ENCODE data around the gene ST8SIA5.

Gene ST8SIA5

DNA sequence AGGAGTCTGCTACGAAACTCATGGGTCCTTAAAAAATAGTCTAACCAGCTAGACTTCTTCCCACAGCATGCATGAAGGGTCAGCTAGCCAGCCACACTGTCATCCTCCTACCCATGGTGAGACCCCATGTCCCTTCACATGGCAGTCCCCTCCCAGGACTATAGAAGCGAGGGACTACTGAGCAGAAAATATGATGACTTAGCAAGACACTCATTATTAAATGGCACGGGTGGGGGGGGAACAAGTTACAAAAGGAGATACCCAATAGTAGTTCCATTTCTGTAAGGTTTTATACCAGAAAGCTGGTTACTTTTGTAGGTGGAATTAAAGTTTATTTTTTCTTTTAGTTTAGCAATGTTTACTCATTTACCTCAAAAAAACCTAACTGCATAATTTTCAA is 31.5 kb downstream of the ST8SIA5 start:
- Histone ChIP-seq H3K79me2 (ENCODE audit: insufficient read depth, low read length) (no peaks in the 10 kb centered on the region), H3K9ac (ENCODE audit: low read depth, low read length) (no peak overlapping the region), H3K9me3 (ENCODE audit: insufficient read depth, low read length, severe bottlenecking) (peaks cover 14% of the 10 kb centered on the region)

DNA sequence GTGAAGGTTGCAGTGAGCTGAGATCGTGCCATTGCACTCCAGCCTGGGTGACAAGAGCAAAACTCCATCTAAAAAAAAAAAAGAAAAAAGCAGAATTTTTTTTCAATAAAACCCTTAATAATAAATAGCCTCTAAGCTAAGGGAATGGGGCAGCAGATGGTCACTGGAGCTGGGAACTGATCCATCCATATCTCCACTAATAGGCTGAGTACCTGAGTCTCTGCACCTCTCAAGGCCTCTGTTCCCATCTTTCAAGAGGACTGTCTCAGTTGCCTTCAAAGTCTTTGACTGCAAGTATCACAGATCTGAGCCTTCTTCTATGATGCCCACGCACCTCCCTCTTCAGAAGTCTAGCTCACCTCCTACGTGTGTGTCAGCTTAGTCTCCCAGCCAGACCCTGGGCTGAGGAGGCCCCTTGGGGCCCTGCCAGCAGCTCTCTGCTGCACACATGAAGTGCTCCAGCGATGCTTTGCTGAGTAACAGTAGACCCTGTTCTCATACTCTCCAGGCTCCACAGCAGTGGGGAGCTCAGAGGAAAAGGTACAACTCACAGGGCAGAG is 32.9 kb downstream of the ST8SIA5 start:
- Histone ChIP-seq H3K4me3 (ENCODE audit: low read depth in 1 of 2, low read length in 2 of 2) (no peak overlapping the region), H3K27ac (ENCODE audit: low read length) (no peak overlapping the region), H3K4me1 (ENCODE audit: insufficient read depth, low read length) (no peaks in the 10 kb centered on the region), H3K79me2 (ENCODE audit: insufficient read depth, low read length) (no peaks in the 10 kb centered on the region), H3K9me3 (ENCODE audit: insufficient read depth, low read length, severe bottlenecking) (peaks cover under 1% of the 10 kb centered on the region), H3K4me2 (ENCODE audit: insufficient read depth, low read length) (no peak overlapping the region), H2AFZ (ENCODE audit: low read depth, low read length) (no peak overlapping the region), H3K36me3 (ENCODE audit: insufficient read depth, low read length) (no peaks in the 10 kb centered on the region), H3K27me3 (ENCODE audit: insufficient read depth, low read length, poor library complexity) (peaks cover 9% of the 10 kb centered on the region), H4K20me1 (ENCODE audit: insufficient read depth, low read length) (no peaks in the 10 kb centered on the region), H3K9ac (ENCODE audit: low read depth, low read length) (no peak overlapping the region)
- ATAC-seq (ENCODE audit: insufficient read depth, low read depth) (no peak), DNase-seq (no peak)
- TF ChIP-seq CTCF (IDR thresholded peaks at IDR 0.05; ENCODE audit: borderline replicate concordance, extremely low read depth, low read length, poor library complexity, severe bottlenecking) (no peak), EZH2 (IDR thresholded peaks at IDR 0.05; ENCODE audit: borderline replicate concordance, low read depth, low read length, severe bottlenecking) (no peak)

More for the DNA sequence above, 31.5 kb downstream of the ST8SIA5 start:
- TF ChIP-seq CTCF (IDR thresholded peaks at IDR 0.05; ENCODE audit: borderline replicate concordance, extremely low read depth, low read length, poor library complexity, severe bottlenecking) (no peak), EZH2 (IDR thresholded peaks at IDR 0.05; ENCODE audit: borderline replicate concordance, low read depth, low read length, severe bottlenecking) (no peak)
- Histone ChIP-seq H3K4me2 (ENCODE audit: insufficient read depth, low read length) (no peak overlapping the region), H2AFZ (ENCODE audit: low read depth, low read length) (no peak overlapping the region), H3K4me3 (ENCODE audit: low read depth in 1 of 2, low read length in 2 of 2) (no peak overlapping the region), H3K27ac (ENCODE audit: low read length) (no peak overlapping the region), H3K4me1 (ENCODE audit: insufficient read depth, low read length) (no peaks in the 10 kb centered on the region), H3K36me3 (ENCODE audit: insufficient read depth, low read length) (no peaks in the 10 kb centered on the region), H4K20me1 (ENCODE audit: insufficient read depth, low read length) (no peaks in the 10 kb centered on the region), H3K27me3 (ENCODE audit: insufficient read depth, low read length, poor library complexity) (peaks cover 9% of the 10 kb centered on the region)
- ATAC-seq (ENCODE audit: insufficient read depth, low read depth), result no peak
- no peak for DNase-seq

- H3K79me2 ChIP-seq (ENCODE audit: insufficient read depth, low read length), result no peaks in the 10 kb centered on the region
- no peak overlapping the region for H3K4me3 ChIP-seq (ENCODE audit: low read depth in 1 of 2, low read length in 2 of 2)
- no peaks in the 10 kb centered on the region for H3K36me3 ChIP-seq (ENCODE audit: insufficient read depth, low read length)
- H3K27ac ChIP-seq (ENCODE audit: low read length), result no peak overlapping the region
- H3K9me3 ChIP-seq (ENCODE audit: insufficient read depth, low read length, severe bottlenecking), result no peaks in the 10 kb centered on the region
- H3K4me1 ChIP-seq (ENCODE audit: insufficient read depth, low read length), result no peaks in the 10 kb centered on the region
- H2AFZ ChIP-seq (ENCODE audit: low read depth, low read length), result no peak overlapping the region
- ATAC-seq (ENCODE audit: insufficient read depth, low read depth), result no peak
- H3K27me3 ChIP-seq (ENCODE audit: insufficient read depth, low read length, poor library complexity), result peaks cover 9% of the 10 kb centered on the region
- no peak overlapping the region for H3K4me2 ChIP-seq (ENCODE audit: insufficient read depth, low read length)
- DNase-seq, result no peak
- TF ChIP-seq CTCF (IDR thresholded peaks at IDR 0.05; ENCODE audit: borderline replicate concordance, extremely low read depth, low read length, poor library complexity, severe bottlenecking) (no peak), EZH2 (IDR thresholded peaks at IDR 0.05; ENCODE audit: borderline replicate concordance, low read depth, low read length, severe bottlenecking) (no peak)
- no peak overlapping the region for H3K9ac ChIP-seq (ENCODE audit: low read depth, low read length)
- H4K20me1 ChIP-seq (ENCODE audit: insufficient read depth, low read length), result no peaks in the 10 kb centered on the region
These were observed 34.8 kb downstream of the ST8SIA5 start for GRCh38 chr18:46722051-46722450.
